Stimulated activated CD4-positive, alpha-beta T cell treated with anti-CD3 and anti-CD28 coated beads, Interleukin-12 subunit alpha, Interleukin-12 subunit beta, amount 100 ng/mL, for 4 hours (primary cell): ENCODE results near the gene ZDHHC21.

Experiments used
- DNase-seq: peaks from one replicate; pipeline ENCODE4 v3.0.0-alpha.2; 2020

Gene ZDHHC21

GRCh38 chr9:14597171-14597799, 95.9 kb downstream of the ZDHHC21 start:
- no peak for DNase-seq

GRCh38 chr9:14593406-14593805, 99.8 kb downstream of the ZDHHC21 start:
- no peak for DNase-seq

GRCh38 chr9:14591411-14591810, 101.8 kb downstream of the ZDHHC21 start:
- DNase-seq, result no peak

- DNase-seq, result no peak
Measured at GRCh38 chr9:14585730-14586473, 107.3 kb downstream of the ZDHHC21 start.

GRCh38 chr9:14584571-14584970, 108.7 kb downstream of the ZDHHC21 start:
- DNase-seq, result no peak

GRCh38 chr9:14578030-14578429, 115.2 kb downstream of the ZDHHC21 start:
- DNase-seq, result no peak

GRCh38 chr9:14574173-14574572, 119.1 kb downstream of the ZDHHC21 start:
- DNase-seq, result no peak

GRCh38 chr9:14573319-14573718, 119.9 kb downstream of the ZDHHC21 start:
- no peak for DNase-seq

- DNase-seq, result no peak
Measured at GRCh38 chr9:14565352-14566016, 127.7 kb downstream of the ZDHHC21 start.

- no peak for DNase-seq
Measured at GRCh38 chr9:14563902-14564624, 129.2 kb downstream of the ZDHHC21 start.

GRCh38 chr9:14561929-14562405, 131.3 kb downstream of the ZDHHC21 start:
- DNase-seq, result no peak
